Gastrocnemius medialis (tissue), 4 donors: ENCODE measurements around the gene NPAS1.

ENCODE experiments used
- POLR2A ChIP-seq, 2 donors: fragments of 450-650 bp; IDR thresholded peaks; one replicate each; pipeline ENCODE4 v1.6.1; 2017; ENCODE audit warnings: antibody characterized with exemption in 2 of 2, mild to moderate bottlenecking in 2 of 2, moderate library complexity in 2 of 2
- TF ChIP-seq, protein P1 (sequence below), 5 experiments: fragments of 450-650 bp in 3 of 5; fragments of 200-600 bp in 2 of 5; sonication (generic) in 2 of 5; IDR thresholded peaks in 4 of 5; conservative IDR thresholded peaks in 1 of 5; 1 replicate in 4 of 5; 2 replicates in 1 of 5; pipeline ENCODE4 v1.5.1; 2016 to 2019; ENCODE audit warnings: antibody characterized with exemption in 5 of 5, mild to moderate bottlenecking in 3 of 5, moderate library complexity in 3 of 5

DNA sequence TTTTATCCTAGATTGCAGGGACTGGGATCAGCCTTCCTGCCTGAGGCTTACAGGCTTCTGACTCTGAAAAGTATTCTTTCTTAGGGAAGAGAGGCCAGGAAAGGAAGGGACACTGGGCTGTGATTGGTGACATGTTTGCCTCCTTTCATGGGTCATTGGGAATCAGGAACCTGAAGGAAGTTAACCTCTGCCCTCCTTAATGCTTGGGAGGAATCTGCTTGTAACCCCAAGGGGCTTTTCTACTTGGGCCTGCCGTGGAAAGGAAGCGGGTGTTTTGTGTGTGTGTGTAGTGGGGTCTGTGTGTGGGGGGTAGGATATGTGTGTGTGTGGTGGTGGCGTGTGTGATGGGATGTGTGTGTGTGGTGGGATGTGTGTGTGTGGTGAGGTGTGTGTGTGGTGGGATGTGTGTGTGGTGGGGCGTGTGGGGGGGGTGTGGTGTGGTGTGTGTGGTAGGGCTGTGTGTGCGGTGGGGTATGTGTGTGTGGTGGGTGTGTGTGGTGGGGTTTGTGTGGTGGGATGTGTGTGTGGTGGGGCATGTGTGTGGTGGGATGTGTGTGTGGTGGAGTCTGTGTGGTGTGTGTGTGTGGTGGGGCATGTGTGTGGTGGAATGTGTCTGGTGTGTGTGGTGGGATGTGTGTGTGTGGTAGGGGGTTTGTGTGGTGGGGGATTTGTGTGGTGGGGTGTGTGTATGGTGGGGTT, 41.3 kb upstream of the NPAS1 start:
- TF ChIP-seq, protein P1, sequence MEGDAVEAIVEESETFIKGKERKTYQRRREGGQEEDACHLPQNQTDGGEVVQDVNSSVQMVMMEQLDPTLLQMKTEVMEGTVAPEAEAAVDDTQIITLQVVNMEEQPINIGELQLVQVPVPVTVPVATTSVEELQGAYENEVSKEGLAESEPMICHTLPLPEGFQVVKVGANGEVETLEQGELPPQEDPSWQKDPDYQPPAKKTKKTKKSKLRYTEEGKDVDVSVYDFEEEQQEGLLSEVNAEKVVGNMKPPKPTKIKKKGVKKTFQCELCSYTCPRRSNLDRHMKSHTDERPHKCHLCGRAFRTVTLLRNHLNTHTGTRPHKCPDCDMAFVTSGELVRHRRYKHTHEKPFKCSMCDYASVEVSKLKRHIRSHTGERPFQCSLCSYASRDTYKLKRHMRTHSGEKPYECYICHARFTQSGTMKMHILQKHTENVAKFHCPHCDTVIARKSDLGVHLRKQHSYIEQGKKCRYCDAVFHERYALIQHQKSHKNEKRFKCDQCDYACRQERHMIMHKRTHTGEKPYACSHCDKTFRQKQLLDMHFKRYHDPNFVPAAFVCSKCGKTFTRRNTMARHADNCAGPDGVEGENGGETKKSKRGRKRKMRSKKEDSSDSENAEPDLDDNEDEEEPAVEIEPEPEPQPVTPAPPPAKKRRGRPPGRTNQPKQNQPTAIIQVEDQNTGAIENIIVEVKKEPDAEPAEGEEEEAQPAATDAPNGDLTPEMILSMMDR (IDR thresholded peaks at IDR 0.05 in 4 of 5, conservative IDR thresholded peaks at IDR 0.05 in 1 of 5) = no peak
- no peak for TF ChIP-seq POLR2A (IDR thresholded peaks at IDR 0.05)
